ENCODE results near the gene MRPL17. TPM values are rescaled to one million over a fixed set of nuclear protein-coding genes. Genes with fewer than 3 reads are reported as not detected.

MRPL17 gene
- total RNA-seq, result 10 to 100 TPM; 20.0 to 31.6 (median 29.0) TPM

DNA sequence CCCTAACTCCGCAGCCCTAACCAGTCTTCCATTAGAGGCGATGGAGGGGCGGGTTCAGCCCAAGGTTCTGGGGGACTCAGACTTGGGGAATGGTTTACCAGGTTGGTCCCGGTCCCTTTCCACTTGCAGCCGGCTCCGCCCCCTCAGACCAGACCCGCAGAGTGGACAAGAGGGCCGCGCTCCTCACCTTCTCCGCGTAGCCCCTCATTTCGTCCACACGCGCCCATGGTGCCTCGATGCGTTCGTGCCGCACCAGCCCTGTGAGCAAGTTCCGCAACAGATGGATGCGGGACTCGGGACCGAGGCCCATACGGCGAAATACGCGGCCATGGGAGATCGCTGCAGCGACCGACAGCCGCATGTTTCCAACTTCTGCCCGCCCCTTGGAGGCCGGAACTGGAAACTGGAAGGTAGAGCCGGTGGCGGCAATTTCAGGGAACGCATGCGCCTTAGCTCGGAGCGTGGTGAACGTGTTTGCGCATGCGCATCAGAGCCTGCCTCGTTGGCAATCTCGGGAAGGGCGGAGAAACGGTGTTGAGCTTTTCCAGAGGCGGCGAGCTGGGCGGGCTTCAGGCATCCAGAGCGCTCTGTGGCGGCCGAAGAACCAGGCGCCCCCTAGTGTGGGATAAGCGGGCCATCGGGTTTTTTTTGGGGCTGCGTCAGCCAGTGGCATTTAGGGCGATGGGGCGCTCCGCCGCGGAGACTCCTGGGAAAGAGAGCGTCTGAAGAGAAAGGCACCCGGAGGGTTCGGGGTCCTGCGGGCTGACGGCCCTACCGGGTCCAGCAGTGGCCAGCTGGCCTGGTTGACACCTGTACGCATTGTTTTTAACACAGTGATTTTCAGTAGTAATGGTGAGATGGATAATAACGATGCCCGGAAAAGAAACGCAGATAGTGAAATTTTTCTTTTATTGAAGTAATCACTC is at the start of gene MRPL17:
TSS of gene MRPL17 (minus strand) at position 405 of the 926 bp plus-strand sequence. CDS start at position 361, 44 bp downstream.
- DNase-seq (ENCODE audit: low spot score) (peak; percentile 89), ATAC-seq (ENCODE audit: low FRiP score) (peak; percentile 100)
- TF ChIP-seq, protein P1, sequence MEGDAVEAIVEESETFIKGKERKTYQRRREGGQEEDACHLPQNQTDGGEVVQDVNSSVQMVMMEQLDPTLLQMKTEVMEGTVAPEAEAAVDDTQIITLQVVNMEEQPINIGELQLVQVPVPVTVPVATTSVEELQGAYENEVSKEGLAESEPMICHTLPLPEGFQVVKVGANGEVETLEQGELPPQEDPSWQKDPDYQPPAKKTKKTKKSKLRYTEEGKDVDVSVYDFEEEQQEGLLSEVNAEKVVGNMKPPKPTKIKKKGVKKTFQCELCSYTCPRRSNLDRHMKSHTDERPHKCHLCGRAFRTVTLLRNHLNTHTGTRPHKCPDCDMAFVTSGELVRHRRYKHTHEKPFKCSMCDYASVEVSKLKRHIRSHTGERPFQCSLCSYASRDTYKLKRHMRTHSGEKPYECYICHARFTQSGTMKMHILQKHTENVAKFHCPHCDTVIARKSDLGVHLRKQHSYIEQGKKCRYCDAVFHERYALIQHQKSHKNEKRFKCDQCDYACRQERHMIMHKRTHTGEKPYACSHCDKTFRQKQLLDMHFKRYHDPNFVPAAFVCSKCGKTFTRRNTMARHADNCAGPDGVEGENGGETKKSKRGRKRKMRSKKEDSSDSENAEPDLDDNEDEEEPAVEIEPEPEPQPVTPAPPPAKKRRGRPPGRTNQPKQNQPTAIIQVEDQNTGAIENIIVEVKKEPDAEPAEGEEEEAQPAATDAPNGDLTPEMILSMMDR (IDR thresholded peaks at IDR 0.05), result peak in 2 of 3 donors; percentile 34 to 90

DNA sequence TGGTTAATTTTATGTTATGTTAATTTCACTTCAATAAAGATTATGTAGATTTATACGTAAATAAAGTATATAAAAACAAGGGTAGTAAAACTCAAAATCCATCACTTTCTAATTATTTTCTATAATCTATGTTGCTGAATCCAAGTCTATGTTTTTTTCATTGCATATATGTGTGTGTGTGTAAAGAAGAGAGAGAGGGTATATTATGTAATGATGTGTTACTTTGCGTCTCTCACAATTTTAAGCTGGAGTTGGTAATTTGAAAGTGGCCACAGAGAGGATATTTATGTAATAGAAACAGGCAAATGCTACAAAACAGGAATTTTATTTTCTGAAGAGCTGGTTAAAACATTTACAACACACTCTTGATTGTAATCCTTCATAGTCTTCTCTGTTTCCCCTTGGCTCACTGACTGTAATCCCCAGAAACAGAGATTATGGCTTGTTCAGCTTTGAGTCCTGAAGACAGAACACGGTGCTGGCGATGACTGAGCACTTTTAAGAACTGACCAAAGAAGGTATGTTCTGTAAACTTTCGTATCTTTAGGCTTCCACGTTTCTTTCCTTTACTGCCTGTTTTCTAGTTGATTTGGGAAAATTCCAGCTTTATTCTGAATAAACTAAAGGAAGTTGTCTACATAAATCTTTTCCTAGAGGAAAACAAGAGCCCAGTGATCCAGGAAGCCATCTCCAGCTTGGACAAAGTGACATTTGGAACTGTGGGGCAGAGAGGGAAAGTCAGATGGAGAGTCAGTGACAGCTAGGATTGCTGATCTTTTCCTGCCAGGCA is 45.0 kb upstream of the MRPL17 start:
- ATAC-seq (ENCODE audit: low FRiP score) (no peak), DNase-seq (ENCODE audit: low spot score) (no peak)
- TF ChIP-seq, protein P1 (IDR thresholded peaks at IDR 0.05), result no peak

DNA sequence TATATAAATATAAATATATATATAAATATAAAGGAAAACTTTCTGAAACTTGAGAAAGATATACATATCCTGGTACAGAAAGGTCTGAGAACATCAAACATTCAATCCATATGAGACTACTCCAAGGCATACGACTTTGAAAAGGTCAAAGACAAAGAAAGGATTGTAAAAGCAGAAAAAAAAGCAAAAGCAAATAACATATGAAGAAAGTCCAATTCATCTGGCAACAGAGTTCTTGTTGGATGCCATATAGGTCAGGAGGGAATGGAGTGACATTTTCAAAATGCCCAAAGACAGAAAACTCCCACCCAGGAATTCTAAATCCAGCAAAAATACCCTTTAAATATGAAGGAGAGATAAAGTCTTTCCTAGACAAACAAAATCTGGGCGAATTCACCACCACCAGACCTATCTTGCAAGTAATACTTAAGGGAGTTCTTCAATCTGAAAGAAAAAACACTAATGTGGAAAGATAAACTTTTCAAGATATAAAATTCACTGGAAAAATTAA is 42.3 kb upstream of the MRPL17 start:
- ATAC-seq (ENCODE audit: low FRiP score), result no peak
- TF ChIP-seq, protein P1 (IDR thresholded peaks at IDR 0.05), result no peak
- no peak for DNase-seq (ENCODE audit: low spot score)

DNA sequence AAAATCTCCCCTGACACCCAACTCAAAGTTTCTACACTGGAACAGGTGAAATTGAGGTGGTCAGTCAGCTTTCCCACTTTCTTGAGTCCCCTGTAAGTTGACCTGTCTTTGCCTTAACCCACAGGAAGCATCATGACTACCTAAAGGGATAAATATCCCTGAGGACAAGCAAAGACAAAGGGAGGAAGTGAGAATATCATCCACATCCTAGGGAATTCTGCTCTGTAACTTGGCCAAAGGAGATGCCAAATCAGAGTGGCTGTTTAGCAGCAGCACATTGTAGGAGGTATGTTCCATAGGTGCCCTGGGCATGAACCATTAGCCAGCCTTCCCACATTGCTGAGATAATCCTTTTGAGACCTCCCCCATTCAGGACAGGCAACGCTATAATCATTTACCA is 40.9 kb upstream of the MRPL17 start:
- TF ChIP-seq, protein P1 (IDR thresholded peaks at IDR 0.05), result no peak
- DNase-seq (ENCODE audit: low spot score), result no peak
- ATAC-seq (ENCODE audit: low FRiP score), result no peak

DNA sequence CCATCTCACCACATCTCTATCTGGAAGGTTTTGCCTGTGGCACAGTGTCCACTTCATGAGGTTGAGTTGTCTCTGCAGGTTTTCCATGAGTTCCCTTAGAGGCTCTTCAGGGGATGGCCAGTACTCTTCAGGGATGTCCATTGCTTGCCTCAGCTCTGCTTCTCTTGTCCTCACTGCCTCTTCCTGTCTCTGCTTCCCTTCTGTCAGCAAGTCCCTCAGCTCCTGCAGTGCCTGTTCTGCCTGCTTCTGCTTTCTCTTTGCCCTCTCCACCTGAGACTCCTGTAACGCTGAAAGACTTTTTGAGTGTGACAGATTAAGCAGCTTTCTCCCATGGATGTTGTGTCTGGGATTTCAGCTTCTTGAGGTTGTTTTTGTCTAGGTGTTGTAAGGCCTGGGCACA is 38.2 kb upstream of the MRPL17 start:
- no peak for ATAC-seq (ENCODE audit: low FRiP score)
- DNase-seq (ENCODE audit: low spot score), result no peak
- TF ChIP-seq, protein P1 (IDR thresholded peaks at IDR 0.05), result no peak

DNA sequence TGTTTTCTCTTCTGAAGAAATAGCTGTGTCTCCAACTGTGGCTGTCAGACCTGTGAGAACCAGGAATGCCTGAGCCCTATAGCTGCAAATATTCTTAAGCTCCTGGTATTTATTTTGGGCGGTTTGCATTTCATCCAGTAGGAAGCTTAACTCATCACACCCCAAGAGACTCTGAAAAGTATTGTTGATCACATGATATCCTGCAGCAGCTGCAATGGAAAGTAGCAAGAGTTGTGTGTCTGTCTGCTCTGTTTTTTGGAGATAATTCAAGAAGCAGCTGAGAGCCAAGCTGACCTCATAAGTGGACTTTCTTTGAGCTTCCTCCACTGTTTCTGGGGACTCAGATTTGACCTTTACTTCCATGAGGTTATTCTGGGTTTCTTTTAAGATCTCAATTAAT is 36.4 kb upstream of the MRPL17 start:
- TF ChIP-seq, protein P1 (IDR thresholded peaks at IDR 0.05), result no peak
- ATAC-seq (ENCODE audit: low FRiP score) (no peak), DNase-seq (ENCODE audit: low spot score) (no peak)
